HG03457 (cell line): ENCODE results near the gene TCF7.
"Not testable (repeated sequence)": the region's sequence is repeated elsewhere in the genome, so short reads cannot be mapped to it uniquely, and the experiment has no call there.

ENCODE experiments used
- ATAC-seq: cut with Tn5 transposase; IDR thresholded peaks from one replicate; pipeline ENCODE4 v1.9.1; 2021; ENCODE audit warnings: moderate number of reproducible peaks; ENCODE audit not compliant: unreplicated experiment

The TCF7 gene

DNA sequence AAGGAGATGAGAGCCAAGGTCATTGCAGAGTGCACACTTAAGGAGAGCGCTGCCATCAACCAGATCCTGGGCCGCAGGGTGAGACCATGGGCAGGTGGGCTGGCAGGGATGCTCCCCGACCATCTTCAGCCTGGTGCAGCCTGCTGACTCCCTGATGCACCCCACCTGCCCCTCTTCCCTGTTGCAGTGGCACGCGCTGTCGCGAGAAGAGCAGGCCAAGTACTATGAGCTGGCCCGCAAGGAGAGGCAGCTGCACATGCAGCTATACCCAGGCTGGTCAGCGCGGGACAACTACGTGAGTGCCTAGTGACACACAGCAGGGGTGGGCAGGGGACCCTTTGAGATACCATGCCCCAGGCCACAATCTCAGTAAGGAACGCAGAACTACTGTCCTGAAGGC is 28.3 kb downstream of the TCF7 start:
- no peak for ATAC-seq

DNA sequence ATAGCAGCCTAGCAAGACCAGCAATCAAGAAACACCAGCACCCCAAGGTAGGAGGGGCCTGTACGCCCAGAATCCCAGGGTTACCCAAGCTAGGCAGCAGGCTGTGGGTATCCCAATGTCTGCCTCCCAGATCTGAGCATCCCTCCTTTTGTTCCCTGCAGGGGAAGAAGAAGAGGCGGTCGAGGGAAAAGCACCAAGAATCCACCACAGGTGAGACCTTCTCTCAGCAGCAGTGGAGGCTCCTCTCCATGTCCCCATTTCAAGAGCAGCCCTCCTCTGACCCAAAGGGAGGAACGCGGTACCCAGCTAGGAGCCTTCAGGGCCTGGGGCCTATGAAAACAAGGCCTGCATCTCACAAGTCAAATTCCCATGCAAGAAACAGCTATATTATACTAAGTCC is 28.9 kb downstream of the TCF7 start:
- no peak for ATAC-seq

DNA sequence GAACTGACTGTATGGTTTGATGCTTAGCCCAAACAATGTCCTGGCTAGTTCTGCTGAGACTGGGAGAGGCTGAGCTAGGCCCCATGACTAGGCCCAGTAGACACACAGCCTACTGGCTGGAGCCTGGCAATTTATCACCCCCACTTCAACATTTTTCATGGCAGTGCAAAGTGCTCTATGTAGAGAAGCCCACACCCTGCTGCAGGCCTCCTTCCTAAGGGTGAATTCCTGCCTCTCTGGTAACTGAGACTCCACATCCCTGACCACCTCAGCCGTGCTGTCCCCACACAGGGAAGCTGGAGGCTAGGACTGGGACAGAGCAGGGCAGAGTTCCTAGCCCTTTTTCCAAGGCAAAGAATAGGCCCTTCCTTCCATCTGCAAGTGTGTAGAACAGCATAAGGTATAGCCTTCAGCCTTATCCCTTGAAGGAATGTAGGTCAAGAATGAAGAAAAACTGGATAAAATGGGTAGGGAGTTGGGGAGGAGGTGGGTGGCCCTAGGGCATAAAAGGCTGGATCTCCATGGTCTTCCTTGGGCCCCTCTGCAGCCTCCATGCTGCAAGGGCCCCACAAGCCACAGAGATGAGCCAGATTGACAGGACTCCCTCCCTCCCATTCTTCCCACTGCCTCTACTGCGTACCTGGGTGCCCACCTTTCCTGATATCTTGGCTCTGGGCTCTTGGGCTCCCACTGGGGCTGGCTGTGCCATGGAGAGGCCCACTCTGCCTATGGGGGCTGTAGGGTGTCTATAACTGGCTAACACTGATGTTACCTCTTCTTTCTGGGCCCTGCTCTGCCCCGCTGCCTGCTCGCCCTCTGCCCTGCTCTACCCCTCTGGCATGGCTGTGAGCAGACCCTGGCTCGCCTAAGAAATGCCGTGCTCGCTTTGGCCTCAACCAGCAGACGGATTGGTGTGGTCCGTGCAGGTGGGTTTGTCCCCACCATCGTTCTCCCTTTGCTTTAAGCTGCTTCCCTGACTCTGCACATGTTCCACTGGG is 29.8 kb downstream of the TCF7 start:
- no peak for ATAC-seq

DNA sequence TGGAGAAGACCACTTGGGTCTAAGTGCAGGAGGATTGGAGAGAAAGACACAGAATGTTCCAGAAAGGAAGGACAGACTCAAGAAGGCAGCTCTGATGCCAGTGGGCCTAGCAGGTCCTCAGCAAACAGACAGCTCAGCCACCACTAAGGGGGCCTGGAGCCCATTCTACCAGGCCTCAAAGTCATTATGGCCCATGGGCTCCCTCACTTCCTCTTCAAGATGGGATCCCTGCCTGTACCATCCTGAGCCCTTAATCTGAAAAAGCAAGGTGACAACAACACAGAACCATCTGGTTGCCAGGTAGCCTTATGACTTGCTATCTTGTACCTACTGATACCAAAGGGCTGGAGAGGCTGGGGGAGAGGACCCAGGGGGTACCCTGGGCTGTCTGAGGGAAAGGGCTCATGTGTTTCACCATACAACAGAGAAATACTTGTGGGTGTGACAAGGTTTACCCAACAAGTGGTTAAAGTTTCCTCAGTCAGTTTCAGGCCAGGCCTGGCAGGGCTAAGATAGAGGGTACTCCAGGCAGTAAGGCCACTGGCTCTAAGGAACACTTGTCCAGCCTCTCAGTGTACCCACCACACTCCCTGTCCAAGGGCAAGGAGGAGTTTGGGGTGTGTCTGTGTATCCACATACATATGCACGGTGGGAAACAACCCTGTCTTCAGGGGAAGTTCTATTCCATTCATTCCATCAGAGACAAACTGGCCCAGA is 30.7 kb downstream of the TCF7 start:
- ATAC-seq = no peak

DNA sequence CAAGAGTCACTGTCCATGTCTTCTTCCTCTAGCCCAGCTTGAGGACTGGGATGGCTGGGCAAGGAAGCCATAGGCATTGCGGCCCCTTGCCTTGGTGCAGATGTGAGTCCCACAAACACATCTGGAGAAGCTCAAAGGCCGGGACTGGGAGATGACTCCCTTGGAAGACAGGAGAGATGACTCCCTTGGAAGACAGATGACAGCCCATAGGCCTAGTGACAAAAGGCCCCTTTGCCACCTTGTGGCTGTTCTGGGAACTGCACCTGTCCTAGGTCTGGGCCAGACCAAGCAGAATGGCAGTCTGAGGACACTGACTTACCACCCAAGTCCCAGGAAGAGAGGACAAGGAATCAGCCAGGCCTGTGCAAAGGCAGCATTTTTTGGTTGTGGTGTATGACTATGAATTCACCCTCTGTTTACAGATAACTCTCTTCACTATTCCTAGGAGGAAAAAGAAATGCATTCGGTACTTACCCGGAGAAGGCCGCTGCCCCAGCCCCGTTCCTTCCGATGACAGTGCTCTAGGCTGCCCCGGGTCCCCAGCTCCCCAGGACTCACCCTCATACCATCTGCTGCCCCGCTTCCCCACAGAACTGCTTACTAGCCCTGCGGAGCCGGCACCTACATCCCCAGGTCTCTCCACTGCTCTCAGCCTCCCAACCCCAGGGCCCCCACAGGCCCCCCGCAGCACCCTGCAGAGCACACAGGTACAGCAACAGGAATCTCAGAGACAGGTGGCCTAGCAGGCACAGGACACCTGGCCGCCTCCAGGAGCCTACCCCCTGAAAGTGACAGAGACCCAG is 31.5 kb downstream of the TCF7 start:
- no peak for ATAC-seq

DNA sequence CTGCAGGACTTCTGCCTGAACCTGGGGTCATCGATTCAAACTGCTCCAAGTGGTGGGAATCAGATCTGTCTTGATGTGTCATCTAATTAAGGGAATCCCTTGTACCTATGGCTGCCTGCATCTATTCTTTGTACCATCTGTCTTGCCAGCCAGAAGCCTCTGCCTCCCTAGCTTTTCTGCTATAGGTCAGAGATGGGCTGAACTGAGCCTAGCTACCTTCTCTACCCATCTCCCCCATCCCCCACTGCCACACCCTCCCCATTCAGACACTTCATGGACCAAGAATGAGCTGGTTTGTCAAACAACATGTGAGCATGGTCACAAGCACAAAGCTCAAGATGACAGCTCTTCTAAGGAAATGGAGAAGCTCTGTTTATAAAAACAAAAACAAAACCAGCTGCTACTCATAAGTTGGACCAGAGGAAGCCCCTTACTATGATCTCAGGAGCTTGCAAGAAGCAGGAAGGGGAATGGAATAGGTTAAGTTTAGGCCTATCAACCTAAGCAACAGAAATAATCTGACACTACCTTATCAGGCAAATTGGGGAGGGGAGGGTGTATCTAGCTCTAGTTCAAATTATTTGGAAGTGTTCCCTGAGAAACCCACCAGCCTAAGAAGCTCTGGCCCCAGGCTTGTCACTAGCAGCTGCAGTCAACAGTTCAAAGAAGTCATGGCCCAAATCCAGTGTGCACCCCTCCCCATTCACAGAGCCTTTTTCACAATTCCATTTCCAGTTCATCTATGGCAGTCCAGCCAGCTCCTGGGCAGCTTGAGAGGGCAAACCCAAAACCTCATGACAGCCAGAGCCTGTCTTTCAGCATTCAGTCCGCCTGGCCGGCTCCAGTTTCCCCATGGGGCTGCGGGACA is 32.4 kb downstream of the TCF7 start:
- ATAC-seq = no peak

DNA sequence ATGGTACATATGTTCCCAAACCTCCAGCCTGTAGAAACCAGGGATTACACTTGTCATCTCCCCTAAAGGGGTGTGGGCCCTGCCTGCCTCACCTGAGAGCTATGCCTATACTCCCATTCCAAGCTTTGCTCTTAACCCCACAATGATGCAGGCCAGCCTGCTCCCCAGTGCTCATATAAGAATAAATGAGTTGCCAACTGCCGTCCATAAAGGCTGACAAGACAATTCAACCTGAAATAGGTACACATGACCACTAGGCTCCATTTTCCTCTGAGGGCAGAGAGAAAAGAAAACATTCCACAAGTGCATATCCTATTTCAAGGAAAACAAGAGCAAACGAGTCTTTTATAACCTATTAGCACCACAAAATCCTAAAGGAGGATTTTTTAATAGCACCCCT is 33.8 kb downstream of the TCF7 start:
- no peak for ATAC-seq

DNA sequence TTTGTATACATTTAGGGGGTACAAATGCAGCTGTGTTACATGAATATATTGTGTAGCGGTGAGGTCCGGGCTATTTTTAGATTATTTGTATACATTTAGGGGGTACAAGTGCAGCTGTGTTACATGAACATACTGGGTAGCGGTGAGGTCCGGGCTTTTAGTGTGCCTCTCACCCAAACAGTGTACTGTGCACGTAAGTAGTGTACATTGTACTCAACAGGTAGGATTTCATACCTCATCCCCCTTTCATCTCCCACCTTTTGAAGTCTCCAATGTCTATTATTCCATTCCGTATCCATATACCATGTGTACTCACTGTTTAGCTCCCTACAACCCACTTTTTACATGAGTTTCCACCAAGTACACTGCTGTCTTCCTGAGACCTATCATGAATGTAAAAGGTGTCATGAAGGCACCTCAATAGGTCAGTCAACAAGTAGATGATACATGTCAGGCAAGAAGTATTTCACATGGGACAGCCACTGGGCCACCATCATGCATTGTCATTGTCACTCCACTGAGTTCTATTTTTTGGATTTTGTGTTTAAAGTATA is 34.6 kb downstream of the TCF7 start:
- no peak for ATAC-seq

DNA sequence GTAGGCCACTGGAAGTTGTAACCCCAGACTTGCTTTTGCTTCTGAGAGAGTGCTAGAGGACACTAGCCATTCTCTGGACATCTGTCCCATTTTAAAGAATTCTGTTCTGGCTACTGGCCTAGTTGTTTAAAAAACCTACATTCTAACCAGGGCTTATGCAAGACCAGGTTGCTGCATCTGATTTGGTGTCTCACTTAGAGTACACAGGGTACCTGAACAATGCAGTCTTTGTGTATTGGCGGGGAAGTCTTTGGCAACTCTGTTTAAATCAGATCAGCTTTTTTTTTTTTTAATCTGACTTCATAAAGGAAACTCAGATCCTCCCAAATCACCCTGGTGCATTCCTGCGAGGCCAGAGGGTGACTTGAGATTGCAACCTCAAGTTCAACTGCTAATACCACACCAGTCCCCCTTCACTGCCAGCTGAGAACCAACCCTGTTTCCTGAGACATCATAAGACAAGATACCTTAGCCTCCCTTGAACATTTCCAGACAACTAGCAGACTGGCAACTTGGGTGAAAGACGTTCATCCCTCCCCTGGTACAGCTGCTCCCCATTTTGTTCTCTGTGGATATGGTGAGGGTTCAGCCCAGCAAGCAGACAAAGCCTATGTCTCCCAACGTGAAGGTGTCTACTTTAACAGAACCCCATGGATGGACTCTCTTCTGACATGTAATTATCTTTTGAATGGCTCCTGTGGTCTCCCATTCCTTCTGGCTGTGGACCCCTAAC is 35.3 kb downstream of the TCF7 start:
- ATAC-seq = no peak

DNA sequence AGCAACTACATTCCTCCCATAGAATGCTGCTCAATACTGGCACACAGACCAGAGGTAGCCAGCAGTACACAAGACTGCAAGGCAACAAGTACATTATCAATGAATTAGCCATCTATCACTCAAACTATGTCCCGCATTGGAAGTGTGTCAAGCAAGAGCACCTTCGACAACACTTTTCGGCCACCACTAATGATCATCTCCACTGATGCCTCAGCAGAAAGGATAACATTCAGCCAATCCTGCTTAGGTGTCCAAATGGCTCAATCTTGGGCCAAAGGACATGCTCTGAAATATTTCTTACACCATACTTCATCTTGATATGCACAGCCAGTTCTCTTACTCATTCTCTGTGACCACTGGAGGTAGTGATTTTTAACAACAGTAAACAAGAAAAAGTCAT is 37.2 kb downstream of the TCF7 start:
- ATAC-seq = no peak

DNA sequence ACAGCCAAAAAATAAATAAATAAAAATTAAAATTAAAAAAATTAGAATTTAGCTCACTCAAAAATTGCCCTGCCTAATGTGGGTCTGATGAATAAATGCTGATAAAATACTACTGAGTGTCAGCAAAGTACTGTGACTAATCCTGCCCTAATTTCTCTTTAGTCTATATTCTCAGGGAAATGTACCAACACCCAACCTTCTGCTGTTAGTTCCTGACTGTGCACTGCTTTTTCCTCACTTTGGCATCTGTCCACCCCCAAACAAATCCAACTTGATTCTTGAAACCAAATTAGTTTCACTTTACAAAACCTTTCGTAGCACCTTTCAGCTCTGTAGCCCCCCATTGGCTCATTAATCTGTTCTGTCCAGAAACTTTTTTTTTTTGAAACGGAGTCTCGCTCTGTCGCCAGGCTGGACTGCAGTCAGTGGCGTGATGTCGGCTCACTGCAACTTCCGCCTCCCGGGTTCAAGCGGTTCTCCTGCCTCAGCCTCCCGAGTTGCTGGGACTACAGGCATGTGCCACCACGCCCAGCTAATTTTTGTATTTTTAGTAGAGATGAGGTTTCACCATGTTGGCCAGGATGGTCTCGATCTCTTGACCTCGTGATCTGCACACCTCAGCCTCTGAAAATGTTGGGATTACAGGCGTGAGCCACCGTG is 37.8 kb downstream of the TCF7 start:
- ATAC-seq = not testable (repeated sequence)

DNA sequence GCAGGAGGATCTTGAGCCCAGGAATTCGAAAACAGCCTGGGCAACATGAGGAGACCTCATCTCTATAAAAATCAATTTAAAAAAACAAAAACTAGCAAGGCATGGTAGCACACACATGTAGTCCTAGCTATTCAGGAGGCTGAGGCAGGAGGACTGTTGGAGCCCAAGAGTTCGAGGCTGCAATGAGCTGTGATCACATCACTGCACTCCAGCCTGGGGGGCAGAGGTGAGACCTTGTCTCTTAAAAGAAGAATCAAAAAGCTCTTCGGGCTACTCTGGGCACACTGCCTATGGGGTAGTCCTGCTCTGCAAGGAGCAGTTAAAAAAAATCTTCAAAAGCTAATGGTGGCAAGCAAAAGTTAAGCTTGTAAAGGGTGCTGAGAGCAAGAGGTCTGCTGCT is 38.8 kb downstream of the TCF7 start:
- no peak for ATAC-seq

DNA sequence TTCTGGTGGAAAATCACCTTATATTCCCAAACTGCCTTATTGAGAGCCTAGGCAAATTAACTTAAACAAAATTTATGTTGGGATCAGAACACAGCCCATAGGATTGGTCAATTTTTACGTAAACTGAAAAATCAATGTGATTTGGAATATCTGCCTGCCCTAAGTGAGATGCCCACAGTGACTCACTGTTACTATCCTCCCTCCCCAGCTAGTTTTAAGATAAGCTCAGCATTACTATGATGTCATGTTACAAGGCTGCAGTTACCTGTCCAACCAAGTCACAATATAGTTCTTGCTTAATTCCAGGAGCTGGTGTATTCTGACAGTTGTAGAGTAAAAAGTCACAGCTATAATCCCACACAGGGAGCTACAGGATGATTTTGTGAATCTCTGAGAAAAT is 39.2 kb downstream of the TCF7 start:
- no peak for ATAC-seq

DNA sequence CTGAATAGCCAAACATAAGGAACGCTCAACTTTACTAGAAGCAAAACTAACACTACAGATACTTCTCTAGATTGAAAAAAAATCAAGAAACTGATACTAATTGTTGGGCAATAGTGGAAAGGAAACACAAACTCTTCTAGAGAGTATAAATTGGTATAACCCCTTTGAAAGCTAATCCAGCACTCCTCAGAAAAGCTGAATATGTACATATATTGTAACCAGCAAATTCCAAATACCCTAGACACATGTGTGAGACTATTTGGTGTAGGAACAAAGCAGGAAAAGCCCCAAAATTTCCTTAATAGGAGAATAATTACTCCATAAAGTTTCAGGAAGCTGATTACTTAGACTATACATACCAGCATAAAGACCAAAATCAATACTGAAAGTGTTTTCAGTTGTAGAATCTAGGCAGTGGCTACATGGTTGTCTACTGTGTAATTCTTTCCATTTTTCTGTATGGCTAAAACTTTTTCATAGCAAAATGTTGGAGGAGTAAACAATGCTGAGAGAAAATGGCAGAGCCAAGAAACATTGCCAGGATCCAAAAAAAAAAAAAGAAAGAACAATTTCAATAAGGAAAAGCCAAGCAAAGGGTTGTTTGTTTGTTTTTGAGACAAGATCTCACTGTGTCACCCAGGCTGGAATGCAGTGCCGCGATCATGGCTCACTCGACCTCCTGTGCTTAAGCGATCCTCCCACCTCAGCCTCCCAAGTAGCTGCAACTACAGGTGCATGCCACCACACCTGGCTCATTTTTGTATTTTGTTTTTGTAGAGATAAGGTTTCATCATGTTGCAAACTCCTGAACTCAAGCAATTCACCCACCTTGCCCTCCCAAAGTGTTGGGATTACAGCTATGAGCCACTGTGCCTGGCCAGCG is 47.3 kb downstream of the TCF7 start:
- no peak for ATAC-seq

DNA sequence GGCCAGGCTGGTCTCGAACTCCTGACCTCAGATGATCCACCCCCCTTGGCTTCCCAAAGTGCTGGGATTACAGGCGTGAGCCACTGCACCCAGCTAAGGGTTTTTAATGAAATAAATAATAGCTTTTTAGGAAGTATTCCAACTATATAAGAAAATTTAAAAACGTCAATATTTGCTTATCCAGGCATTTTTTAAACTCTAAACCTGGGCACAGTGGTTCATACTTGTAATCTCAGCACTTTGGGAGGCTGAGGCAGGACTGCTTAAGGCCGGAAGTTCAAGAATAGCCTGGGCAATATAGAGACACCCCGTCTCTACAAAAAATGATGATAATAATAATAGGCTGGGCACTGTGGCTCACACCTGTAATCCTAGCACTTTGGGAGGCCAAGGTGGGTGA is 48.1 kb downstream of the TCF7 start:
- no peak for ATAC-seq

DNA sequence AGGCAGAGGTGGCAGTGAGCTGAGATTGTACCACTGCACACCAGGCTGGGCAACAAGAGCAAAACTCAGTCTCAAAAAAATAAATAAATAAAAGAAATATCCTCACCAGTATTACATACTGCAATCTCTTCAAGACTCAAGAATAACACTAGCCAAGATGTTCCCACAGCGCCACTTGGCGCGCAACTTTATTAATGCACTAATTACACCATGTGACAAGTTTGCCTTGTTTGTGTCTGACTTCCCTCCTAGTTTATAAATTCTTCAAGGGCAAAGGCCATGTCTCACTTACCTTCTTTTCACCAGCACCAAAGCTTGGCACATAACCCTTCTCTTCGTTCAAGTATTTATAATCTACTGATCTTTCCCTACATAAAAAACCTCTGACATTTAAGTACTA is 57.5 kb downstream of the TCF7 start:
- no peak for ATAC-seq

DNA sequence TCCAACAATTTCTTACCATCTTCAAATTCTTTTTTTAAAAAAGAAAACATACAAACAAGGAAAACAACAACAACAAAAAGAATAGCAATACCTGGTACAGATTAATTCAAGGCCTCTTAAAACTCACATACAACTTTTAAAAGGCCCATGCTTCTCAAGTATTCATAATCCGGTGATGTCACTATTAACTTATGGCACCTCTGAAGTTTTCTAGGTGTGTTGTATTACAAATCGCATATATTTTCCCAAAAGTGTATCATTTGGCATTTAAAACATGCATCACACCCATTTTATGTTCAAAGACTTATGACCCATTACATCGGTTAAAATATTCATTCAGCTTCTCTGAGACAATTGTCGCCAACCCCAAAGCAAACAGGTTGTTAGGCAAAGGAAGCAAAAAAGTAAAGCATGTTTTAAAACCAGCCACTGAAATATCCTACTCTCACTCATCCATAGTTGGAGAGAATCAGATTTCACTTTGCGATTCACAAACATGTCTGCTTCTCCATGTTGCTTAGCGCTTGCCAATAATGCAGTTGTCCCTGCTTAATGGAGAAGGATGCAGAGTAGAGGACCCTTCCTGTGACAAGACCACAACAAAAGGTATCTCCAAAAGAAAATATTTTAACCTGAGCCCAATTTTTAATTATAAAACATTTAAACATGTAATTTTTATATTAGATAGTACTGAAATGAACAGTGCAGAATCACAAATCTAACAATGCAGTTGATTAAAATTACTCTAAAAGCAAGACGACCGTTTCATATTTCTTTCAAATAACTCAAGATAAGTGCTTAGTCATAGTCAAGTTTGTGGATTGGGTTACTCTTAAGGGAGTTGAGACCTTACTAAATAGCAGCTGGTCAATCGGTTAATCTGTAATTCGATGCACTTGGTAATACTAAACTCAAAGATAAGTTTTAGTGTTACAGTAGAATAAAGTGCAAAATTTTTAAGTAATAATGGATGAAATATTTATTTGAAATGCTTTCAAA is 60.7 kb downstream of the TCF7 start:
- ATAC-seq = no peak
